Ishikawa (cell line): Measurements from ENCODE around the gene SMAD7.

ENCODE experiments used
- CEBPB ChIP-seq: IDR thresholded peaks from 2 replicates; pipeline ENCODE4 v1.6.1; 2012
- CREB1 ChIP-seq: IDR thresholded peaks from 2 replicates; pipeline ENCODE4 v1.6.1; 2012; ENCODE audit warnings: low read depth
- EGR1 ChIP-seq: IDR thresholded peaks from 2 replicates; pipeline ENCODE4 v1.6.1; 2012
- EP300 ChIP-seq: IDR thresholded peaks from 2 replicates; pipeline ENCODE4 v1.6.1; 2012; ENCODE audit warnings: borderline replicate concordance
- FOXM1 ChIP-seq: IDR thresholded peaks from 2 replicates; pipeline ENCODE4 v1.6.1; 2012; ENCODE audit warnings: low read depth, borderline replicate concordance
- NFIC ChIP-seq: IDR thresholded peaks from 2 replicates; pipeline ENCODE4 v1.6.1; 2012
- RAD21 ChIP-seq: IDR thresholded peaks from 2 replicates; pipeline ENCODE4 v1.6.1; 2012; ENCODE audit warnings: low read depth
- TAF1 ChIP-seq: IDR thresholded peaks from 2 replicates; pipeline ENCODE4 v1.6.1; 2012; ENCODE audit warnings: low read depth, mild to moderate bottlenecking
- TCF12 ChIP-seq: IDR thresholded peaks from 2 replicates; pipeline ENCODE4 v1.6.1; 2012; ENCODE audit warnings: low read depth
- TEAD4 ChIP-seq: IDR thresholded peaks from 2 replicates; pipeline ENCODE4 v1.6.1; 2012
- YY1 ChIP-seq: IDR thresholded peaks from 2 replicates; pipeline ENCODE4 v1.6.1; 2012; ENCODE audit warnings: low read depth
- ZBTB7A ChIP-seq: IDR thresholded peaks from 2 replicates; pipeline ENCODE4 v1.6.1; 2012; ENCODE audit warnings: low read depth
- TF ChIP-seq, protein P1 (sequence below): IDR thresholded peaks from 2 replicates; pipeline ENCODE4 v1.6.1; 2012
- TF ChIP-seq, protein P2 (sequence below): IDR thresholded peaks from 2 replicates; pipeline ENCODE4 v1.6.1; 2012; ENCODE audit warnings: low read depth, mild to moderate bottlenecking
- TF ChIP-seq, protein P3 (sequence below): IDR thresholded peaks from 2 replicates; pipeline ENCODE4 v1.6.1; 2012

SMAD7 gene

DNA sequence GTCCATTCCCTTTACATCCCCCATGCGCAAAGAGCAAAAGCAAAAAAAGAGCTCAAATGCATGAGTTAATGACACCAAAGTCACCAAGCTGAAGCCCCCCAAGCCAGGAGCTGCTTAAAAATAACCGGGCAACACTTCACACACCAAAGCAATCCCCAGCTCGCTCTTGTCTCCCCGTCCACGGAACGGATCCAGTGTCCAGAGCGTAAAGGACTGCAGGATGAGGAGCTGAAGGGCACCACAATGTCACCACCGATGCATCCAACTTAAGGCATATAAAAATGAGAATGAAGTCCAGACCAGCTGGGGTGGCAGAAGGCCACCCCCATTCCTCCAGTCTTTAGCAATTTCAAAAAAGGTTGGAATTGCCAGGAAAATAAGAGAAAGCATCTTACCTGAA lies 8.7 kb downstream of the SMAD7 start:
- TF ChIP-seq YY1 (no peak), TEAD4 (no peak), TAF1 (no peak), EP300 (no peak), NFIC (no peak), TCF12 (no peak)
- TF ChIP-seq, protein P1, sequence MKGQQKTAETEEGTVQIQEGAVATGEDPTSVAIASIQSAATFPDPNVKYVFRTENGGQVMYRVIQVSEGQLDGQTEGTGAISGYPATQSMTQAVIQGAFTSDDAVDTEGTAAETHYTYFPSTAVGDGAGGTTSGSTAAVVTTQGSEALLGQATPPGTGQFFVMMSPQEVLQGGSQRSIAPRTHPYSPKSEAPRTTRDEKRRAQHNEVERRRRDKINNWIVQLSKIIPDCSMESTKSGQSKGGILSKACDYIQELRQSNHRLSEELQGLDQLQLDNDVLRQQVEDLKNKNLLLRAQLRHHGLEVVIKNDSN, result no peak
- TF ChIP-seq, protein P2, sequence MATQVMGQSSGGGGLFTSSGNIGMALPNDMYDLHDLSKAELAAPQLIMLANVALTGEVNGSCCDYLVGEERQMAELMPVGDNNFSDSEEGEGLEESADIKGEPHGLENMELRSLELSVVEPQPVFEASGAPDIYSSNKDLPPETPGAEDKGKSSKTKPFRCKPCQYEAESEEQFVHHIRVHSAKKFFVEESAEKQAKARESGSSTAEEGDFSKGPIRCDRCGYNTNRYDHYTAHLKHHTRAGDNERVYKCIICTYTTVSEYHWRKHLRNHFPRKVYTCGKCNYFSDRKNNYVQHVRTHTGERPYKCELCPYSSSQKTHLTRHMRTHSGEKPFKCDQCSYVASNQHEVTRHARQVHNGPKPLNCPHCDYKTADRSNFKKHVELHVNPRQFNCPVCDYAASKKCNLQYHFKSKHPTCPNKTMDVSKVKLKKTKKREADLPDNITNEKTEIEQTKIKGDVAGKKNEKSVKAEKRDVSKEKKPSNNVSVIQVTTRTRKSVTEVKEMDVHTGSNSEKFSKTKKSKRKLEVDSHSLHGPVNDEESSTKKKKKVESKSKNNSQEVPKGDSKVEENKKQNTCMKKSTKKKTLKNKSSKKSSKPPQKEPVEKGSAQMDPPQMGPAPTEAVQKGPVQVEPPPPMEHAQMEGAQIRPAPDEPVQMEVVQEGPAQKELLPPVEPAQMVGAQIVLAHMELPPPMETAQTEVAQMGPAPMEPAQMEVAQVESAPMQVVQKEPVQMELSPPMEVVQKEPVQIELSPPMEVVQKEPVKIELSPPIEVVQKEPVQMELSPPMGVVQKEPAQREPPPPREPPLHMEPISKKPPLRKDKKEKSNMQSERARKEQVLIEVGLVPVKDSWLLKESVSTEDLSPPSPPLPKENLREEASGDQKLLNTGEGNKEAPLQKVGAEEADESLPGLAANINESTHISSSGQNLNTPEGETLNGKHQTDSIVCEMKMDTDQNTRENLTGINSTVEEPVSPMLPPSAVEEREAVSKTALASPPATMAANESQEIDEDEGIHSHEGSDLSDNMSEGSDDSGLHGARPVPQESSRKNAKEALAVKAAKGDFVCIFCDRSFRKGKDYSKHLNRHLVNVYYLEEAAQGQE, result no peak

DNA sequence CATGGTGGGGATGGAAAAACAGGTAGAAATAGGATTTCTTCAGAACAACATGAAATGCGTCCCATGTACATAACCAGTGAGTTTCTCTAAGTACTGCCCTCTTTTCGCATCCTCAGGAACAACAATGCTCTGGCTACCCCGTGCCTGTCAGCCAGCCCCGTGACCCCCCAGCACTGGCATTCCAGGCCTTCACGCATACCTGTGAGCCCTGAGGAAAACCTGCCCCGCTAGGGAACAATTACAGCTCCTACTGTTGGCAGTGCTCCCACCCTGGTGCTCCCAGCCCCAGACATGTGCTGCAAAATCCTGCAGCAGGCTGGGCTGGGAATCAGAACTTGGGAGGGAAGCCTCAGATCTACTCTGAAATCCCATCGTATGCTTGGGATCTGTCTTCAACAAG lies 9.1 kb downstream of the SMAD7 start:
- TF ChIP-seq FOXM1 (no peak), TEAD4 (0 out of 2 replicates have a peak, but pooled peaks have one; percentile 27), ZBTB7A (no peak), EP300 (0 out of 2 replicates have a peak, but pooled peaks have one; percentile 11)

DNA sequence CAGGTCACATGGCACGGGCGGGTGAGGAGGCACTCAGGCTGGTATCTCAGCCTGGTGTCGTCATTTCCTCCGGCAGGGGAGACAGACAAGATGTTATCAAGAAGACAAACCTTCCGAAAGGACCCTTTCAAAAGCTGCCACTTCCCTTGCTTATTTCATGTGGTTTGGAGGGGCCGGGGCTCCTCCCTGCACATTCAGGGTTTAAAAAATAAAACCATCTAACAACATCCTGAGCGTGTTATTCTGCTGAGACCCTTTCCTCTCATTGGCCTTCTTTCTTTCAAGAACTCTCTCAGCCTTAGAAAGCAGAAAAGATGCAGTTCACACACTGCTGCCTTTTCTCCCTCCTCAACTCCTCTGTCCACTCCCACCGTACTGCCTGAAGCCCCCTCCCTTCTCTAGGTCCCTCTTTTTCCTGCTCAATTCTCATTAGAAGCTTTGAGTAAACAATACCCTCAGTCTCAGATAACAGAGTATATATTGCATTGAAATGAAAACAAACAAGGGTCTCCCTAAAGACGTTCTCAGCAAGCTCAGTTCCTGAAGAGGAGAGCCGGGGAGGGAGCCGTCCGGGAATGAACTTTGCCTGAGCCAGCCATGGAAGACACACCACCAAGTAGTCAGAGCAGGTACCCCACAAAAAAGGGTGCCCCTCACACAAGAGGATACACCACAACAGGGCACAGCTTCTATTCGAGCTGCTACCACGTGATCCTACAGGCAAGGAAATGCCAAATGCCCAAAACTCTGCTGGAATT lies 9.7 kb downstream of the SMAD7 start:
- TF ChIP-seq YY1 (no peak), NFIC (no peak), CREB1 (no peak), EGR1 (no peak), EP300 (no peak), TCF12 (no peak), FOXM1 (no peak), TEAD4 (no peak), TAF1 (no peak), ZBTB7A (no peak), RAD21 (no peak)
- TF ChIP-seq, protein P3, sequence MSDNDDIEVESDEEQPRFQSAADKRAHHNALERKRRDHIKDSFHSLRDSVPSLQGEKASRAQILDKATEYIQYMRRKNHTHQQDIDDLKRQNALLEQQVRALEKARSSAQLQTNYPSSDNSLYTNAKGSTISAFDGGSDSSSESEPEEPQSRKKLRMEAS, result no peak
- TF ChIP-seq, protein P1, result no peak

DNA sequence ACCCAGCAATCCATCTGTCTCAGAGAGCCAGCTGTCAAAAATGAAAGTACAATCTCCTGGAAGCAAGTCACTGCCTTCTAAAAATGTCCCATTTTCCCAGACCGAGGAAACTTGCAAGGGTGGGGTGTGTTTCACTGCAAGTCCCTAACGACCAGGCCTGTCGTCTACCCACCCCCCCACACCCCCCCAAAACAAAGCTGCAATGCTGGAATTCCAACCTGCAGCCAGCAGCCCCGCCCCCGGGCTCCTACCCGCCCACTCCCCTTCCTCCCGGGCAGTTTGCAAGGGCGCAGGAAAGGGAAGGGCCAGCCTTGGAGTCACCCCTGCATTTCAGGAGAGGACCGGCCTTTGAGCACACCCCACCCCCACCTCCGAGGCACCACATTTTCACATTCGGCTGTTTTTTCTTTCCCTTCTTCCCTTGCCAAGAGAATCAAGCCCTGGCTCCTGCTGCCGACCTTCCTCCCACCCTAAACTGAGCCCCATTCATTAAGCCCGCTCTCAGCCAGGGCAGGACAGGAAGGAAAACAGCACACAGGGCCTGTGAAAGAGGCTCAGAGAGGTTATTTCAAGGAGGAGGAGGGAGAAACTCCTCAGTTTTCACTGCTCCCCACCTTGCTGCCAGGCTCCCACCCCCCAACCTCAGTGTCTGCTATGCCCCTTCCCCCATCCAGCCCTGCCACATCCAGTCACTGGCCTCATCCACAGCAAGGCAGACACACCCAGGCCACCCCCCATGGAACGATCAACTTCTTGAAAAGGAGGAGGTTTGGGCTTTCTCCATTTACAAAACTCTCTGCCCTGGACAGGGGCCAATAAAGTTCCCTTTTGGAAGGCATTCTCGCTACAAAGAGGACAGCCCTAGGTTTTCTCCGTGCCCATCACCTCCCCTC lies 11.3 kb downstream of the SMAD7 start:
- no peak for TF ChIP-seq RAD21
- TF ChIP-seq EGR1, result no peak
- TF ChIP-seq CREB1, result no peak
- TF ChIP-seq, protein P3, result no peak
- TF ChIP-seq TEAD4, result no peak; the same call in 1 of the 2 replicates
- TF ChIP-seq, protein P1, result no peak
- TF ChIP-seq FOXM1, result no peak
- TF ChIP-seq NFIC, result no peak; the same call in 1 of the 2 replicates
- TF ChIP-seq, protein P2, result no peak
- no peak for TF ChIP-seq TAF1
- no peak for TF ChIP-seq ZBTB7A

DNA sequence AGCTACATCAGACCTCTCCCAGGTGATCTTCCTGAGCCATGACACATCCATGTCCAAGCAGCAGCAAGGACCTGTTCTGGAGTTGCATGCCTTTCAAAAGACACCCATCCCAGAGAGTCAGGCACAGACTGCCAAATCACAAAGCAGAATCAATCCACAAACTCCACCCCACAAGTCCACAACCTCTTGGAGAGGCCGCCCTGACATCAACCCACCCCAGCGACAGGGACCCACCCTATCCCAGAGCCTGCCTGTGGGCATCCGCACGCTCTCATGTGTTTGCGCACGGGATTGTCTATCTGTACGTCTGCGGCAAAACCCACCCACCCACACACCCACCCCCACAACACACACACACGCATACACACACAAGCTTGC lies 11.9 kb downstream of the SMAD7 start:
- TF ChIP-seq RAD21 (no peak), NFIC (no peak), EP300 (no peak), CEBPB (no peak), TCF12 (no peak), FOXM1 (no peak), TAF1 (no peak), TEAD4 (no peak), YY1 (no peak), ZBTB7A (no peak), EGR1 (no peak), CREB1 (no peak)
- TF ChIP-seq, protein P1, result no peak
- TF ChIP-seq, protein P2, result no peak
- TF ChIP-seq, protein P3, result no peak
